ENCODE data around the gene NUTM2D. TPM values are rescaled to one million over a fixed set of nuclear protein-coding genes. Genes with fewer than 3 reads are reported as not detected.
"Not testable (repeated sequence)": the region's sequence is repeated elsewhere in the genome, so short reads cannot be mapped to it uniquely, and the experiment has no call there.

NUTM2D gene
- polyA plus RNA-seq, 1 donor from 2014 or later = 8.3 TPM

GRCh38 chr10:87407516-87408467 lies 50.2 kb downstream of the NUTM2D start:
- H3K4me2 ChIP-seq (ENCODE audit: low read length); H3K4me3 ChIP-seq (ENCODE audit: low read length); H3K79me2 ChIP-seq (replicated peaks; ENCODE audit: insufficient read depth, low read length); H3K27me3 ChIP-seq (ENCODE audit: insufficient read depth, low read depth, low read length); H3F3A ChIP-seq (ENCODE audit: insufficient read depth, low read length, poor library complexity, severe bottlenecking); H3K9me2 ChIP-seq (ENCODE audit: insufficient read depth, low read length); H3K27ac ChIP-seq (ENCODE audit: low read length); H3K36me3 ChIP-seq (ENCODE audit: insufficient read depth, low read length); H3K9ac ChIP-seq (ENCODE audit: low read length); H4K20me1 ChIP-seq (ENCODE audit: insufficient read depth); H3K9me3 ChIP-seq (ENCODE audit: low read length); H2AFZ ChIP-seq (ENCODE audit: low read depth, low read length): not testable (repeated sequence)

GRCh38 chr10:87413921-87414320 lies 56.4 kb downstream of the NUTM2D start:
- H3K9ac ChIP-seq (ENCODE audit: low read length); H4K20me1 ChIP-seq (ENCODE audit: insufficient read depth); H3K9me2 ChIP-seq (ENCODE audit: insufficient read depth, low read length); H3K27ac ChIP-seq (ENCODE audit: low read length); H3K27me3 ChIP-seq (ENCODE audit: insufficient read depth, low read depth, low read length); H3F3A ChIP-seq (ENCODE audit: insufficient read depth, low read length, poor library complexity, severe bottlenecking); H2AFZ ChIP-seq (ENCODE audit: low read depth, low read length); H3K36me3 ChIP-seq (ENCODE audit: insufficient read depth, low read length); H3K4me2 ChIP-seq (ENCODE audit: low read length); H3K4me3 ChIP-seq (ENCODE audit: low read length); H3K9me3 ChIP-seq (ENCODE audit: low read length); H3K79me2 ChIP-seq (replicated peaks; ENCODE audit: insufficient read depth, low read length): not testable (repeated sequence)

Small RNA genes within 50 kb of the gene (small RNA-seq; reads per million reads assigned to genes)
- gene AL355334.1 = 0 reads per million in 3 experiments

Other genes with a start within 250 kb of the NUTM2D start
- gene NUTM2A, start 132.3 kb upstream of the NUTM2D start, polyA plus RNA-seq = 1.6 and 3.0 TPM in 2 replicates
- 60.0 and 60.2 TPM in 2 replicates for gene MINPP1, start 147.1 kb downstream of the NUTM2D start, polyA plus RNA-seq